GM18867 (cell line): Measurements from ENCODE around the gene PKHD1.

Experiments used
- ATAC-seq: cut with Tn5 transposase; IDR thresholded peaks from one replicate; pipeline ENCODE4 v1.9.1; 2021; ENCODE audit warnings: mild to moderate bottlenecking, moderate library complexity; ENCODE audit not compliant: unreplicated experiment

The PKHD1 gene

GRCh38 chr6:52045481-52045880 is 41.9 kb downstream of the PKHD1 start:
- no peak for ATAC-seq

GRCh38 chr6:52045033-52045432 is 42.4 kb downstream of the PKHD1 start:
- no peak for ATAC-seq

- no peak for ATAC-seq
These were observed 45.1 kb downstream of the PKHD1 start for GRCh38 chr6:52042141-52042885.

GRCh38 chr6:52041134-52041533 is 46.3 kb downstream of the PKHD1 start:
- ATAC-seq = no peak

GRCh38 chr6:52027699-52028098 is 59.7 kb downstream of the PKHD1 start:
- no peak for ATAC-seq

- no peak for ATAC-seq
These were observed 62.9 kb downstream of the PKHD1 start for GRCh38 chr6:52024451-52025068.

GRCh38 chr6:52022675-52023074 is 64.7 kb downstream of the PKHD1 start:
- ATAC-seq = no peak

GRCh38 chr6:52020945-52021570 is 66.4 kb downstream of the PKHD1 start:
- no peak for ATAC-seq

GRCh38 chr6:52019881-52020280 is 67.5 kb downstream of the PKHD1 start:
- ATAC-seq = no peak

- no peak for ATAC-seq
These were observed 68.3 kb downstream of the PKHD1 start for GRCh38 chr6:52019092-52019491.

- ATAC-seq = peak; percentile 39
These were observed 70.3 kb downstream of the PKHD1 start for GRCh38 chr6:52016915-52017748.

GRCh38 chr6:52015953-52016352 is 71.5 kb downstream of the PKHD1 start:
- ATAC-seq = peak; percentile 50

GRCh38 chr6:52014391-52014790 is 73.0 kb downstream of the PKHD1 start:
- no peak for ATAC-seq

GRCh38 chr6:52013035-52013434 is 74.4 kb downstream of the PKHD1 start:
- ATAC-seq = no peak

GRCh38 chr6:52012582-52012981 is 74.8 kb downstream of the PKHD1 start:
- no peak for ATAC-seq

- no peak for ATAC-seq
These were observed 76.6 kb downstream of the PKHD1 start for GRCh38 chr6:52010806-52011205.

GRCh38 chr6:52010145-52010544 is 77.3 kb downstream of the PKHD1 start:
- no peak for ATAC-seq

GRCh38 chr6:52009466-52010140 is 77.8 kb downstream of the PKHD1 start:
- no peak for ATAC-seq

- no peak for ATAC-seq
These were observed 87.3 kb downstream of the PKHD1 start for GRCh38 chr6:52000064-52000463.

- ATAC-seq = peak; percentile 98
These were observed 91.0 kb downstream of the PKHD1 start for GRCh38 chr6:51996296-51996947.
